Astrocyte (in vitro differentiated cells and primary cell): ENCODE data around the gene TNFSF13B.

Experiments used
- EZH2 ChIP-seq: IDR thresholded peaks from 2 replicates; pipeline ENCODE4 v1.6.1; 2012; ENCODE audit warnings: mild to moderate bottlenecking, low read length, inconsistent platforms; ENCODE audit not compliant: insufficient read depth
- TF ChIP-seq, protein P1 (sequence below): IDR thresholded peaks from 2 replicates; pipeline ENCODE4 v1.5.1; 2011; ENCODE audit warnings: low read depth, mild to moderate bottlenecking, inconsistent platforms, low read length, moderate library complexity; ENCODE audit not compliant: insufficient read depth

- TF ChIP-seq, protein P1, sequence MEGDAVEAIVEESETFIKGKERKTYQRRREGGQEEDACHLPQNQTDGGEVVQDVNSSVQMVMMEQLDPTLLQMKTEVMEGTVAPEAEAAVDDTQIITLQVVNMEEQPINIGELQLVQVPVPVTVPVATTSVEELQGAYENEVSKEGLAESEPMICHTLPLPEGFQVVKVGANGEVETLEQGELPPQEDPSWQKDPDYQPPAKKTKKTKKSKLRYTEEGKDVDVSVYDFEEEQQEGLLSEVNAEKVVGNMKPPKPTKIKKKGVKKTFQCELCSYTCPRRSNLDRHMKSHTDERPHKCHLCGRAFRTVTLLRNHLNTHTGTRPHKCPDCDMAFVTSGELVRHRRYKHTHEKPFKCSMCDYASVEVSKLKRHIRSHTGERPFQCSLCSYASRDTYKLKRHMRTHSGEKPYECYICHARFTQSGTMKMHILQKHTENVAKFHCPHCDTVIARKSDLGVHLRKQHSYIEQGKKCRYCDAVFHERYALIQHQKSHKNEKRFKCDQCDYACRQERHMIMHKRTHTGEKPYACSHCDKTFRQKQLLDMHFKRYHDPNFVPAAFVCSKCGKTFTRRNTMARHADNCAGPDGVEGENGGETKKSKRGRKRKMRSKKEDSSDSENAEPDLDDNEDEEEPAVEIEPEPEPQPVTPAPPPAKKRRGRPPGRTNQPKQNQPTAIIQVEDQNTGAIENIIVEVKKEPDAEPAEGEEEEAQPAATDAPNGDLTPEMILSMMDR = no peak
- no peak for TF ChIP-seq EZH2
Measured at GRCh38 chr13:108270442-108270841, 924 bp downstream of the TNFSF13B start.
